Kidney (tissue), 14 donors: ENCODE results near the gene PAX3. TPM values are rescaled to one million over a fixed set of nuclear protein-coding genes. Genes with fewer than 3 reads are reported as not detected.

Source experiments
- DNase-seq, 5 donors: peaks; one replicate each; pipeline ENCODE4 v3.0.0-alpha.2; 2013 to 2020
- FAIRE-seq: peaks from 2 replicates; lab custom pipeline; 2012; peaks lifted over from hg19 to GRCh38; lab: Jason Lieb, UNC
- H3K27ac ChIP-seq, 2 donors: one replicate each; pipeline ENCODE4 v1.7.0; 2013; ENCODE audit warnings: low read depth in 2 of 2, low read length in 2 of 2, inconsistent platforms in 1 of 2
- H3K27me3 ChIP-seq: one replicate; pipeline ENCODE4 v1.7.1; 2013; ENCODE audit warnings: low read length, inconsistent platforms; ENCODE audit not compliant: control insufficient read depth, insufficient read depth
- H3K36me3 ChIP-seq, 3 donors: one replicate each; pipeline versions ENCODE4 v1.7.0 to v1.7.1; 2013; ENCODE audit warnings: low read length in 3 of 3, control low read depth in 1 of 3, inconsistent platforms in 1 of 3; ENCODE audit not compliant: insufficient read depth in 3 of 3, control insufficient read depth in 2 of 3
- H3K4me1 ChIP-seq, 3 donors: one replicate each; pipeline versions ENCODE4 v1.7.0 to v1.7.1; 2013; ENCODE audit warnings: low read length in 3 of 3, inconsistent platforms in 1 of 3, low read depth in 1 of 3; ENCODE audit not compliant: control insufficient read depth in 2 of 3, insufficient read depth in 2 of 3
- H3K4me3 ChIP-seq, 3 donors: one replicate each; pipeline versions ENCODE4 v1.7.0 to v1.8.1; 2013; ENCODE audit warnings: low read length in 3 of 3, control low read depth in 1 of 3, inconsistent platforms in 1 of 3
- H3K9ac ChIP-seq, 3 donors: one replicate each; pipeline versions ENCODE4 v1.7.0 to v1.7.1; 2013; ENCODE audit warnings: low read length in 3 of 3, control low read depth in 1 of 3, inconsistent platforms in 1 of 3
- H3K9me3 ChIP-seq, 3 donors: one replicate each; pipeline versions ENCODE4 v1.7.0 to v1.7.1; 2013; ENCODE audit warnings: low read length in 3 of 3, control low read depth in 1 of 3, inconsistent platforms in 1 of 3; ENCODE audit not compliant: control insufficient read depth in 2 of 3, insufficient read depth in 1 of 3
- CTCF ChIP-seq: IDR thresholded peaks from 3 replicates; pipeline ENCODE4 v1.5.1; 2012; ENCODE audit warnings: mild to moderate bottlenecking, moderate library complexity, borderline replicate concordance; ENCODE audit not compliant: insufficient read depth; ENCODE audit errors: extremely low read depth
- intact Hi-C: fragments of 100-400 bp; cut with DNase I; formaldehyde crosslinking; loops from one replicate; pipeline ENCODE4 v1.11.1; 2022
- polyA plus RNA-seq: library from polyadenylated mRNA; stranded (reverse); fragments of 350-450 nt; fragmentation: Illumina TruSeq; extraction: RNeasy Lipid Tissue Mini Kit (QIAGEN cat#74804); gene quantifications from one replicate; pipeline ENCODE4 v1.2.3, GENCODE V29; 2014; ENCODE audit warnings: low read depth, low replicate concordance; ENCODE audit not compliant: insufficient read depth
- total RNA-seq: library from RNA; stranded (reverse); fragmentation: NEBNext Ultra II Directional; extraction: Animal tissue kit (Norgen Biotek cat#: 25700); gene quantifications from one replicate; pipeline ENCODE4 v1.2.1, GENCODE V29; 2021
- donor health status: control.
- donor health status: control.
- donor health status: control.
- donor health status: control.
- donor health status: control.
- donor health status: DM: yes; HTN: yes; CAD: no.
- donor health status: Normal renal cell carcinoma (clear cell type).

PAX3 gene
- total and polyA plus RNA-seq, 2 donors from 2014 or later, result not detected

GRCh38 chr2:222320436-222321395 is 21.9 kb upstream of the PAX3 start:
- peaks cover 0 to 3% (median 0%) of the 10 kb centered on the region in 3 donors for H3K4me1 ChIP-seq
- H3K9ac ChIP-seq, result peak overlapping the region in 2 of 3 donors; percentile 20 to 51
- no peak for TF ChIP-seq CTCF
- peaks cover 13% of the 10 kb centered on the region for H3K27me3 ChIP-seq
- no peaks in the 10 kb centered on the region for H3K36me3 ChIP-seq
- peak overlapping the region; percentile 44 to 56 (median 54) for H3K4me3 ChIP-seq
- DNase-seq, result peak; percentile 38 to 89 (median 67)
- H3K9me3 ChIP-seq, result no peaks in the 10 kb centered on the region
- intact Hi-C loops, result no loop called here
- no peak for FAIRE-seq
- no peak overlapping the region for H3K27ac ChIP-seq

- Histone ChIP-seq H3K27ac (no peak overlapping the region), H3K9me3 (no peaks in the 10 kb centered on the region), H3K9ac (peak overlapping the region in 2 of 3 donors; percentile 20 to 51), H3K27me3 (peaks cover 18% of the 10 kb centered on the region), H3K4me3 (peak overlapping the region; percentile 44 to 56 (median 54)), H3K36me3 (no peaks in the 10 kb centered on the region), H3K4me1 (peaks cover 0 to 3% (median 0%) of the 10 kb centered on the region in 3 donors)
- intact Hi-C loops, result no loop called here
- DNase-seq (peak; percentile 67 to 86 (median 80)), FAIRE-seq (no peak)
- TF ChIP-seq CTCF, result no peak
Observed at GRCh38 chr2:222319586-222320435, 21.0 kb upstream of the PAX3 start.

GRCh38 chr2:222318712-222319585 is 20.2 kb upstream of the PAX3 start:
- intact Hi-C loops, result no loop called here
- H3K36me3 ChIP-seq, result no peaks in the 10 kb centered on the region
- TF ChIP-seq CTCF, result no peak
- peak overlapping the region in 2 of 3 donors; percentile 74 to 75 for H3K4me3 ChIP-seq
- no peak overlapping the region for H3K27ac ChIP-seq
- H3K4me1 ChIP-seq, result peaks cover 0 to 3% (median 0%) of the 10 kb centered on the region in 3 donors
- H3K9me3 ChIP-seq, result no peaks in the 10 kb centered on the region
- FAIRE-seq (no peak), DNase-seq (peak; percentile 64 to 83 (median 76))
- H3K9ac ChIP-seq, result no peak overlapping the region
- peaks cover 27% of the 10 kb centered on the region for H3K27me3 ChIP-seq
